HG02852 (cell line): ENCODE data around the gene CAMTA1.

Source experiments
- ATAC-seq: cut with Tn5 transposase; IDR thresholded peaks from one replicate; pipeline ENCODE4 v1.9.1; 2021; ENCODE audit warnings: mild to moderate bottlenecking, moderate library complexity; ENCODE audit not compliant: unreplicated experiment

CAMTA1 gene

DNA sequence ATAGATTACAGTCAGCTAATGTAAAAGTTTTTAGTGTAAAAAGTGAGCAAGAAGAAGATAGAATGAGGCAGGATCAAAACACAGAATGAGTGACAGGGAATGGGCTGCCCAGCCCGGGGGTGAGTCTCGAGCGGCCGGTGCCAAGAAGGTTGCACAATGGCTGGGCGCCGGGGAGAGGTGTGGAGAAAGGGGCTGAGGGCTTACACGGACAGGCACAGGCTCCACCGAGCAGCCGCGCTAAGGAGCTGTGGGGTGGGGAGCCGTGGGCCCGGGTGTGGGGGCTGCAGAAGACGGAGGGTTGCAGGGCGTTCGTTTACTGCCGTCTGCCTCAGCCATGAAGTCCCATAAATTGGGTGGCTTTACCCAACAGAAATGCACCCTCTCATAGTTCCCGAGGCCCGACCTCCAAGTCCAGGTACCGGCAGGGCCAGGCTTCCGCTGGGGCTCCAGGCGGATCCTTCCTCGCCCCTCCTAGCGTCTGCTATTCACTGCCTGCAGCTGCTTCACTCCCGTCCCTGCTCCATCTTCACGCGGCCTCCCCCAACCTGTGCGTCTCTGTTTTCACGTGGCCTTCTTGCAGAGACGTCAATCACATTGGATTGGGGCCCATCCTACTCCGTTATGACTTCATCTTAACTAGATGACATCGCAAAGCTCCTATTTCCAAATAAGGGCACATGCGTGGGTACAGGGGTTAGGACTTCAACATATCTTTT is 277.2 kb downstream of the CAMTA1 start:
- ATAC-seq: no peak

DNA sequence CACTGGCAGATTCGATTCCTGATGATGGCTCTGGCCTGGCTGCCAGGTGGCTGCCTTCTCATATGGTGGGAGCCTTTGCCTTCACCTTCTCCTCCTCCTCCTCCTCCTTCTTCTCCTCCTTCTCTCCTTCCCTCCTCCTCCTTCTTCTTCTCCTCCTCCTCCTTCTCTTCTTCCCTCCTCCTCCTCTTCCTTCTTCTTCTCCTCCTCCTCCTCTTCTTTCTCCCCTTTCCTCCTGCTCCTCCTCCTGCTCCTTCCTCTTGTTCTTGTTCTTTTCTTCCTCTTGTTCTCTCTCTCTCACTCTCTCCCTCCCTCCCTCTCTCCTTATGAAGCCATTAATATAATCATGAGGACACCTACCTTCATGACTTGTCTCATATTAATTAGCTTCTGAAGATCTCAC is 278.7 kb downstream of the CAMTA1 start:
- no peak for ATAC-seq

DNA sequence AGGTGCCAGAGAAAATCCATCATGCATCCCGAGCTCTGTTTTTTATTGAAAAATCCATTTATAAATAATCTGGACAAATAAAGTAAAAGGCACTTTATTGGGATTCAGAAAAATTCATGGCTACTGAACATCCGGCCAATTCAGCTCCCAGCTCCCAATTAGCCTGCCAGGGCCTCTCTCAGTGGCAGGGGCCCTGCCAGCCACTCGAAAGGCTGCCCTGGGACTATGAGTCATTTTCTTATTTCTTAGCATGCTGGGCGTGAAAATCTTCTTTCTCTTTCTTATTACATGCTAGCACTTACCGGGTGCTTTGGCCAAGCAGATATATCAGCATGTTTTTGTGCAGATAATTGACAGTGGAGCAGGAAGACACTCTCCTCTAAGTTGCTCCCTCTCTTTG is 283.3 kb downstream of the CAMTA1 start:
- no peak for ATAC-seq

DNA sequence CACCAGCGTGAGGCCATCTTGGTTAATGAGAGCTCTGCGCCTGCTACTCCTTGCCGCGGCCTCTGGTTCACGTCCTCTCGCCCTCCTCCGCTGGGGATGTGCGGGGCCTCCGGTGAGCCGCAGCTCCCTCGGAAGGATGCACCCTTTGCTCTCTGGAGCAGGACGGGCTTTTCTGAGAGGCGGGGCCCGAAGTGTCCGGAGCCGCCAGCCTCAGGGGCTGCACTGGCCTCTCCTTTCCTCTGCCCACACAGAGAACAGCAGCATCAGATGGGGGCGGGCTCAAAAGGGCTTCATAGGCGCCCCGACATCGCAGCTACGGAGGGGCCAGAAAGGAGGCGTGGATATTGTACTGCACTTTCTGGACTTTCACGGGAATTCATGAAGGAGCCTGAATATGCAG is 284.7 kb downstream of the CAMTA1 start:
- no peak for ATAC-seq

DNA sequence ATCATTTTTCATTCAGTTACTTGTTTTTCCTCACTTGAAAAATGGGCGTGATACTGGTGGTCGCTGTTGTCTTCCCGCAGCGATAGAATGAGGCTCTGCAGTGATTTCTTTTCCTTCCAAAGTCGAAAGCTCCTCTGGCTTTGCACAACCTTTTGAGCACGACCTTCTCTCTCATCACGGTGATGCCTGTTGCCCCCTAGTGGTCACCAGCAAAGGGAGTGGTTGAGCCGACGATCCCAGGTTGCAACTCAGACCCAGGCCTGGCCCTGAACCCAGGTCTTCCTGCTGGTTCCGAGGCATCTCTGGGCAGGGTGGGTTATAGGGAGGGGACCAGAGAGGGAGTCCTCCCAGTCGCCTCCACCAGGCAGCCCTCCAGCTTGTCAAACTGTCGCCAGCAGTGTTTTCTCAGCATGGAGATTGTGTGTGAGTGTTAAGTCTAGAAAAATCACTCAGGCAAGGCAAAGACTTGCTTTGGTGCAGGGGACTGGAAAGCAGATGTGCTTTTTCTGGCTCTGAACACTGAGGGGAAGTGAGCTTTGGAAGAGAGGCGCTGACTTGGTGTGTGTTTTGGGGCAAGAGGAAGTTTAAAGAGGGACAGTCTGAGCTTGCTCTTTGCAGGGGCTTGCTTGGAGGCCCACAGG is 285.3 kb downstream of the CAMTA1 start:
- no peak for ATAC-seq

DNA sequence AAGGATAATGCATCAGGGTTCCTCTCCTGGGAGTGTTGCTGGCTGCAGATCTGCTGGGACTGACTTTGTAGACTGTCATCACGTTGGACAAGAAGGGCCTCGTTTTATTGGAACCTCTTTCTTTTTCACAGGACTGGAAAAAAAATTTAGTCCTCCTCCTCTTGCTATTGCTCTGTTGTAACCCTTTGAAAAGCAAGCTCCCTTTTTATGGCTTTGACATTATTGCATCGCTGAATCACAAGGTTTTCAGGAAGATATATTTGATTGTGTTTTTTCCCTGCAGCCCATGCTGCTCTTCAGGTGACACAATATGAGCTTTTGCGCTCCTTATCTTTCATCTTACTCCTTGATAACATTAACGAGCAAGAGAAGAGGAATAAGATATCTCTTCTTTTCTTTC is 290.9 kb downstream of the CAMTA1 start:
- no peak for ATAC-seq

DNA sequence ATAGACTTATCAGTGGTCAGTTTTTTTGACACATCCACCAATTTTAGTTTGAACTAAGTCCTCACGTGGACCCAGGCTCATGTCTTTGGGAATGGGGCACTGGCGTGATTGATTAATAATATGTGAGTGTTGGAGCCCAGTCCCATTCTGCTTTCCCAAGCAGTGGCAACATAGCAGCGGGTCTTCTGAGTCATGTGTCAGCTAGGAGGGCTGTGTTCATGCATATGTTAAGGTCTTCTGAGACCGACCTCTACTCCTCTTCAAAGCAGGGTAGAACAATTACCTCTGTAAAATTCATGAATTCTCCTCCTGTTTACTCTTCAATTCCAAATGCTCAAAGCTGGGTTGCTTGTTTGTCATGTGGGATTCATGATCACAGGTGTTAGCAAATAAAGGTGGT is 291.3 kb downstream of the CAMTA1 start:
- ATAC-seq: no peak

DNA sequence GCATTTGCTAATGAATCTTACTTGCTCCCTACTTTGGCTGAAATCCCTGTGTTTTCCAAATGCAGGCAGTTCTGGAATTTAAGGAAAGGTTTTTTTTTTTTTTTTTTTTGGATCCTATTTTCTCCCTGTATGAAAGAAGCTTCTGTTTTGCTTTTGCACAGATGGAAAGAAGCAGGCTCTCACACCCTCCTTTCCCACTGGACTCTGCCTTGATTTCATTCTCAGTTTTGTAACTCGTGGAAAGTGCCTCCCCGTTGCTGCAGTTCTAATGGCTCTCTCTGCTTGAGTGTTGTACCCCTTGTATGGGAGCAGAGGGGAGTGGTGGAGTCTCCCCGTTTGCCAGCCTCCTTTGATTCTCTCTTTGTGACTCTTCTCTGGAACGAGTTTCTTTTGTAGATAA is 291.9 kb downstream of the CAMTA1 start:
- no peak for ATAC-seq

DNA sequence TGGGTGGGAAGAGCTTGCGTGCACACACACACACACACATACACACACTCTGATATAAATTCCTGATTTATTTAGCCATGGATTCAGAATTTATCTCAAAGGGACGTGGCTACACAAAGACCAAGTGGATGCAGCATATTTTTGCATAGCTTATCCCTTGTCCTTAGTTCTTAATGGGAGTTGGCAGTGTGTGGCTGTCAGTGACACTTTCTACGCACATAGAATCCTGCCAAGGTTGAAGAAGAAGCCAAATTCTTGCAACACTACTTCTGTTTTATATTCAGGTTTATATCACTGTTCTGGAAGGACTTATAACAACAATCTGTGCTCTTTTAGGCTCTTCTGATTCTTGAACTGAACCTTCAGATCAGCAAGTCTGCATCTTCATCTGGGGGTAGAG is 292.7 kb downstream of the CAMTA1 start:
- ATAC-seq: no peak

DNA sequence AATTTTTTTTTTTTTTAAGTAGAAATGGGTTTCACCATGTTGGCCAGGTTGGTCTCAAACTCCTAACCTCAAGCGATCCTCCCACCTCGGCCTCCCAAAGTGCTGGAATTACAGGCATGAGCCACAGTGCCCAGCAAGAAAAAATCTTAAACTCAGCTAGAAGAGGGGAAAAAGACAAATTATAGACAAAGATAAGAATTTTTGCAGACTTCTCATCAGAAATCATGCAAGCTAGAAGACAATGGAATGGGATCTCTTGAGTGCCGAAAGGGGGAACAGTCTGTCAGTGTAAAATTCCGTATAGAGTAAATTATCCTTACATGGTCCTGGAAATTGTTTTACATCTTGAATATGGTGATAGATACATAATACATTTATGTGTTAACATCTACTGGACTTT is 294.4 kb downstream of the CAMTA1 start:
- no peak for ATAC-seq

DNA sequence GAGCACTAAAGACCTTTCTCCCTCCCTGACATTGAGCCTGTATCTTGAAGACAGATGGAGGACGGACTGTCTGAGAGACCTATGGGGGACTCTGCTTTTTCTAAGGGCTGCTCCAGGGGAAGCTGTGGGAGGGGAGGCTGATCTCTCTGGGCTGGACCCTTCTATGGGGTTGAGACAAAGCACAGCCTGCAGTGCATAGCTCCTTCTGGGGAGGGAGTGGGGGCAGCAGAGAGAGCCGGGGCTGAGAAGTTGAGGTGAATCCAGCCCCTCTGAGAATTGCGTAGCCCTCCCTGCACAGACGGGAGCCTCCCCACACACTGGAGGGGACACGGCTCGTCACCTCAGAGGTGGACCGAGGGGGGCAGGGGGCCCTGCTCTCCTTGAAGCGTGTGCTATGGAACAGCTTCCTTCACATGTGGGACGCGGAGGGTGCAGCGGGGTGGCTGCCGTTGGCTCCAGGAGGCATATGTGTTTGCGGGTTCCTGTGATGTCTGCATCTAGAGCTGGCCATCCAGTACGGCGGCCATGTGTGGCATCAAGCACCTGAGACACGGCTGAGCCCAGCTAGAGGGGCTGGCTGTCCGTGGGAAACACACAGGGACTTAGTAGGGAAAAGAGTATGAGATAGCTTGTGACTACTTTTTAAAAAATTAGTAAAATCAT is 299.1 kb downstream of the CAMTA1 start:
- ATAC-seq: no peak

DNA sequence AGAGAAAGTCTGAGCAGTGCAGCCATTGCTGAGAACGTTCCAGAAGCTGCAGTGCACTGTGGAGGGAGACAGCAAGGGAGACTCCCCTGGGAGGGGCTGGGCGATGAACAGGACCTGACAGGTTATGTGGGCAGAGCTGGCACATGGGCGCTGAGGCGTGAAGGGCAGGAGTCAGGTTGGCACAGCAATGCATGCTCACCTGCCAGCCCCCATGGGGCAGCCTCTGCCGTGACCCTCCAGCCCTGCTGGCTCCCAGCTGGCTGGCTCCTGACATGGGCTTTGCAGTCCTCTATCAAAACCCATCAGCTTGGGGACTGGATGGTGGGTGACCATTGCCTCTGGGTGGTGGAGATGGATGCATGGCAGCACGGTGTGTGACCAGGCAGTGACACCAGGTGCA is 300.3 kb downstream of the CAMTA1 start:
- no peak for ATAC-seq

DNA sequence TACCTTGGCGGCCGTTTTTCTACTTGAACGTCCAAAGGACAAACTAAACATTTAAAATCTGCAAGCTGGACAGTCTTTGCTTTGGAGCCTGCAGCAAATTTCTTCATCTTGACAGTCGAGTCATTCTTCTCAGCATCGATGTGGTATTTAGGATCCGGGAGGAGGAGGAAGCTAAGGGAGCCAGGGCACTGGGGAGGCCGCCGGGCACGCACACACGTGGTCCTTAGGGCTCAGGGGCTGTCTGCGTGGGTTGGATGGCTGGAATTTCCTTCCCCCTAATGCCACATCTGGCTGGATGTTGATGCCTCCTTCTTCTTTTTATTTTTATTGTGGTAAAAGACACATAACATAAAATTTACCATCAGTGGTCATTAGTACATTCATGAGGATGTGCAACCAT is 300.9 kb downstream of the CAMTA1 start:
- no peak for ATAC-seq

DNA sequence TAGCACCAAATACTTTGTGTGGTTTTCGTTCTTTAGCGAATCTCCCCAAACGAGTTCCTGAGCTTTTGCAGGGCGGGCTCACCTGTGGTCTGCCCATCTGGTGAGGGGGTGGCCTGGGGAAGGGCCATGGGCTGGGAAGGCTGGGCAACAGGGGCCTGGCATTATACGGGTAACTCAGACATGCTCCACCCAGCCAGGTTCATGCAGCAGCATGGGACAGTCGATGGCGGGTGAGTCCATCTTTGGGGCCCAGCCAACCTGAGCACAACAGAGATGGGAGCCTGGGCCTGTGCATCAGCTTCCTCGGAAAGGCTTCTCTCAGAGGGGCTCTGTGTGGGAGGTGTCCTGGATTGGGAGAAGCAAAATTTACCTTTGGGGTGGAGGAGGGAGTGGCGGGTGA is 302.6 kb downstream of the CAMTA1 start:
- ATAC-seq: no peak

DNA sequence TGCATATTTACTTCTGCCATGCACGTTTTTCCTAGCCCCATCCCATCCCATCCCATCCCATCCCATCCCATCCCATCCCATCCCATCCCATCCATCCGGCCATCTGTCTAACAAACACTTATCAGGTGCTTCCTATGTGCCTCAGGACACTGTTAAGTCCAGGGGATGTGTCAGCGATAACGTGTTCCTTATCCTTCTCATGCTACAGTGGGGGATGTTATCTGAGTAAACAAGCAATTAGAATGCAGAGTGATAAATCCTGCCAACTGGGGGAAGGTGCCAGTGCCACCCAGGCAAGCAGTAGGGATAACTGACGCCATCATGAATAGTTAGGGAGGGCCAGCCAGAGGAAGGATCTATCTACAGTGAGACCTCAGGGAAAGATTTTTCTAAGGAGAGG is 304.2 kb downstream of the CAMTA1 start:
- no peak for ATAC-seq

DNA sequence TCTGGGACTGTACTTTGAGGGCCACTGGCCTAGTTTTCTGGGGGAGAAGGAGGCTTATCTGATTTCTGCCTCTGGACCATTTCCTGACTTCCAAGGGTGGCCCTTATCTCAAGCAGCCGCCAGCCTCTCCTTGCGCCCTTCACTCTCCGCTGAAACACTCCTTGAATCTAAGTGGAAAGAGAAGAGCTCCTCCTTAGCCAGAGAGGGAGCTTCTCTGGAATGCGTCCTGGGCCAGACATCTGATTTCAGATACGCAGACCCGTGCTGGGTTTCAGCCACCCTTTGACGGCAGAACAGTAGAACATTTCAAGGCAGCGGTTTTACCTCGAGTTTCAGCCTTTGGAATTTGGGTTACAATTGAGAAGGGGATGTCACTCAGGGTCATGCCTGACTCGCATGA is 308.0 kb downstream of the CAMTA1 start:
- ATAC-seq: no peak

DNA sequence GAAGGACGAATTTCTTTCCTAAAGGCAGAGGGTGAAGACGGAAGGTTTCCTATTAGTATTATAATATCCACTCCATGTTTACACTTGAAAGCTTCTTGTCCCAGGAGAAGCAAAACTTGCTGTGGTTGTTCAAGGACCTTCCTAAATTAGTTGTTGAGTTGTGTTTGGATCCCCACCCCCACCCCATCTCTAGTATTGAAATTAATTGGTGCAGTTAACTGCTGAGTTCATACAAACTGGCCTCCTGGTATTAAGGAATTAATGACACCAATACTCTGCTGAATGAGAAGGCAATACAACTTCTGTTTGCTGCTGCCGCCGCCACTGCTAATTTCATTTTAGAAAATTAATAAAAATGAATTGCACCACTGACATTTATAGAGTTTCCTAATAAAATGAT is 308.8 kb downstream of the CAMTA1 start:
- no peak for ATAC-seq

DNA sequence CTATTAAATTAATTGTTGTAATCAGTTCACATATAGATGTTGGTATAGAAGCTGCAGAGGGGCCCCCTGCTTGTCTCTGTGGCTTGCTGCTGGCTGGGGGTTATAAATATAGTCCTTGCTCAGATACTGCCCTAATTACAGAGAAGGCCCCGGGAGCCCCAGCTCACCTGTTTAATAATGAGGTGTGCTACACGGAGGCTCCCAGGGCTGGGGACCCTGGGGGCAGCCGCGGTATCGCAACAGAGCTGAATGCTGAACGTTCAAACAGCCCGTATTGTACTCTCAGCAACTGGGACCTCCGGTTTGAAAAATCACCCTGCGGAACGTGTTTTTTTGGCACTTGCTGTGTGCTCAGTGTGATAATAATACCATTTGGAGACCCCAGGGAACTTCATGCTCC is 309.3 kb downstream of the CAMTA1 start:
- ATAC-seq: no peak

DNA sequence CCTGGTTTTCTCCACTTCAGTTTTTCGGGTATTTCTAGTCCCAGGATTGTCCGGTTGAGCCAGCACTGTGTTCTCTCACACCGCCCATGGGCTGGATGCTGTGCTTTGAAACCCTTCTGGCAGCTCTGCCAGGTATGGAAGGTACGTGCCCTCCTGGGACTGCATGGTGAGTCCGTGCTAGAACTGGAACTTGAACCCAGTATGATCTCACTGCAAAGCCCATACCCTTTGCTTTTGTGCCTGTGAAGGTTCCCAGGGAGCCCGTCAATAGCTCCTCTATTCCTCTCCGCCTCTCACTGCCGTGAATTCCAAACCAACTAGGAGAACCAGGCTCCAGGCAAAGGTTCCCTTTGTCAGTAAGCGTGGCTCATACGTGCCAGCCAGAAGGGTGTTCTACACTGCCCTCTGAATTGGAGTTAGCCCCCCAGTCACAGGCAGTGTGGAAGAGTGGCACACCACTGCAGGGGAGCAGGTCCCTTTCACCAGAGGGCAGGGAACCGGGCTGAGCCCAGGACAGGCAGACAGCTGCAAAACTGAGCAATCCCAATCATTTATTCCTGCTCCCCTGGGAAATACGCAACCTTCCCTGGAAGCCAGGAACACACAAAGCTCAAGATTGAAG is 310.2 kb downstream of the CAMTA1 start:
- no peak for ATAC-seq

DNA sequence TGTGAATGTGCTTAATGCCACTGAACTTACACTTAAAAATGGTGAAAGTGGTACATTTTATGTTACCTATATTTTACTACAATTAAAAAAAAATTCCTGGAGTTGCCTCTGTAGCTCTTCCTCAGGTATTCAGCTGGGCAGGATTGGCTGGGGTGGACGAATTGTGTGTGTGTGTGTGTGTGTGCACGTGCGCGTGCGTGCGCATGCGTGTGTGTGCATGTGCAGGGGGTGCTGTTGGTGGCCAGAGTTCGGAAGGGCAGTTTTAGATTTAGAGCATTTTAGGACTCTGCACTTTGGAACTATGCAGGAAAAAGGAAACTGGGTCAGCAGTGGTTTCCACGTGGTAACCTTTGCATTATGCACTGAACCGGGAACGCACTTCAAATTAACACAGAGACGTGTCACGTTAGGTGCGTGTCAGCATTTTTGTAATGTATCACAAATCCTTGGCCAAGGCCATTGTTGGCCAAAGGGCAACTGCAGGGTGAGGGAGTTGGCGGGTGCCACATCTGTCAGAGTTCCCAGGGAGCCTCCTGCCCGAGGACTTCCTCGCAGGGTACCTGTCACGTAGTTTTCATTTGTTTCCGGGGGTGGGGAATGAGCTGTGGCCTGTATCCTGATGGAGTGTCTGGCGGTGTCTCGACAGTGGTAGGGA is 312.8 kb downstream of the CAMTA1 start:
- no peak for ATAC-seq

DNA sequence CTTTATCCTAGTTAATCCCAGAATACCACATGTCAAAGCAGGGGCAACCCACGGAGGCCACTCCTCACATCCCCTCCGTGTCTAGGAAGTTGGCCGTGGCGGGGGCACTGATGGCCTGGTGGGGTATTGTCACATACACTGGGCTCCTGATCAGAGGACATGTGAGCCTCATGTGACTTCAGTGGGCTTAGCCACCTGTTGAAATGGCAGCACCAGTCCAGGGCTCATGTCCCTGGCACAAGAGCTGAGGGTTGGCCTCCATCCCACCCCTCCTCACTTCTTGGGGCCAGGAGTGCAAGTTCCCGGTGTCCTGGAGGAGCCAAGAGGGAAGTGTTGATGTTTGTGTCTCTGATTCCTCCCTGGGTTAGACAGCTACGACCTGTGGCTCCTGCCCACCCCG is 313.4 kb downstream of the CAMTA1 start:
- ATAC-seq: no peak
